Psoas muscle (tissue), 8 donors: ENCODE measurements around the gene CAPNS2. TPM values are rescaled to one million over a fixed set of nuclear protein-coding genes. Genes with fewer than 3 reads are reported as not detected.

Source experiments
- ATAC-seq, 4 donors: fragments of 200-7000 bp; cut with Tn5 transposase; one replicate each; pipeline ENCODE4 v1.9.1; 2020; ENCODE audit warnings: moderate library complexity in 3 of 4, mild to moderate bottlenecking in 2 of 4
- DNase-seq, 2 donors: peaks; one replicate each; pipeline ENCODE4 v3.0.0-alpha.2; 2020
- H3K27ac ChIP-seq: fragments of 200-600 bp; one replicate; pipeline ENCODE4 v1.8.0; 2022
- H3K27me3 ChIP-seq, 3 donors: fragments of 200-600 bp in 1 of 3; one replicate each; pipeline versions ENCODE4 v1.6.1 to v1.8.0; 2013 to 2022; ENCODE audit warnings: low read length in 2 of 3, mild to moderate bottlenecking in 2 of 3, moderate library complexity in 1 of 3; ENCODE audit not compliant: insufficient read depth in 3 of 3
- H3K36me3 ChIP-seq, 2 donors: fragments of 200-600 bp in 1 of 2; one replicate each; pipeline versions ENCODE4 v1.6.1 to v1.8.0; 2013 to 2022; ENCODE audit warnings: low read depth in 1 of 2, mild to moderate bottlenecking in 1 of 2, moderate library complexity in 1 of 2; ENCODE audit not compliant: insufficient read depth in 1 of 2
- H3K4me1 ChIP-seq: fragments of 200-600 bp; one replicate; pipeline ENCODE4 v1.8.0; 2022
- H3K4me3 ChIP-seq: fragments of 200-600 bp; one replicate; pipeline ENCODE4 v1.8.0; 2022; ENCODE audit warnings: mild to moderate bottlenecking
- H3K9me3 ChIP-seq: fragments of 200-600 bp; one replicate; pipeline ENCODE4 v1.8.0; 2022
- CTCF ChIP-seq: fragments of 200-600 bp; IDR thresholded peaks from one replicate; pipeline ENCODE4 v1.8.0; 2022; ENCODE audit warnings: antibody characterized with exemption
- WGBS, 3 donors: extraction: QIAGEN DNeasy Blood & Tissue Kit; methylation state at CpG; one replicate each; pipeline versions ENCODE4 v1.1.6 to v1.1.7; 2013; 5-methylcytosine and 5-hydroxymethylcytosine counted together
- intact Hi-C, 2 donors: fragments of 100-400 bp; cut with DNase I; formaldehyde crosslinking; loops; one replicate each; pipeline versions ENCODE4 v1.11.0 to v1.14.2; 2022
- polyA plus RNA-seq, 3 donors: library from polyadenylated mRNA; stranded (reverse); fragments of 200-250 nt; gene quantifications; one replicate each; pipeline ENCODE4 v1.2.3, GENCODE V29; 2013
- total RNA-seq, 4 donors: library from RNA; stranded (reverse); fragmentation: NEBNext Ultra II Directional in 2 of 4; extraction: Animal tissue kit (Norgen Biotek cat#: 25700) in 2 of 4; gene quantifications; one replicate each; pipeline versions ENCODE4 v1.2.1 to v1.2.4, GENCODE V29; 2021 to 2023
- donor health status: healthy with polysubstance abuse.
- donor health status: DM: no; HTN: no; CAD: no; lungs with moderate emphysema.
- donor health status: Bipolar disorder and iron deficiency.
- donor health status: healthy.
- donor health status: DM: yes; HTN: yes; CAD: no.
- donor health status: DM: no; HTN: no; CAD: no.
- donor health status: DM: no; HTN: no; CAD: no.
- donor health status: DM: yes; HTN: yes; CAD: no.

Gene CAPNS2
- total and polyA plus RNA-seq, 7 donors, result 0.04 to 0.38 TPM; not detected in 5

GRCh38 chr16:55540221-55540620 lies 26.3 kb upstream of the CAPNS2 start:
- WGBS, 3 donors, result 94 to 97% (median 96%) methylated on average over 1 of the region's 1 CpG
- no peaks in the 10 kb centered on the region for H3K36me3 ChIP-seq
- H3K4me3 ChIP-seq, result no peak overlapping the region
- no peak for TF ChIP-seq CTCF
- intact Hi-C loops, result no loop called here
- no peaks in the 10 kb centered on the region for H3K9me3 ChIP-seq
- no peak for DNase-seq
- no peak for ATAC-seq
- no peaks in the 10 kb centered on the region for H3K4me1 ChIP-seq
- no peak overlapping the region for H3K27ac ChIP-seq
- H3K27me3 ChIP-seq, result no peaks in the 10 kb centered on the region

GRCh38 chr16:55542459-55543082 lies 23.9 kb upstream of the CAPNS2 start:
- Histone ChIP-seq H3K4me1 (no peaks in the 10 kb centered on the region), H3K27ac (no peak overlapping the region), H3K4me3 (no peak overlapping the region), H3K9me3 (no peaks in the 10 kb centered on the region), H3K27me3 (no peaks in the 10 kb centered on the region), H3K36me3 (no peaks in the 10 kb centered on the region)
- intact Hi-C loops, result loop anchor here in 1 of 2 donors (2.0 kb wide), 1 partner anchor 80 kb away; no protein-coding TSS in a partner anchor
- no peak for TF ChIP-seq CTCF
- 88 to 100% (median 89%) methylated on average over 1 of the region's 1 CpG for WGBS, 3 donors
- ATAC-seq (peak in 1 of 4 donors; percentile 65), DNase-seq (no peak)

GRCh38 chr16:55543472-55543871 lies 23.0 kb upstream of the CAPNS2 start:
- ATAC-seq (peak in 1 of 4 donors; percentile 66), DNase-seq (no peak)
- H3K36me3 ChIP-seq, result no peaks in the 10 kb centered on the region
- intact Hi-C loops, result loop anchor here in 1 of 2 donors (2.0 kb wide), 1 partner anchor 81 kb away; no protein-coding TSS in a partner anchor
- no peaks in the 10 kb centered on the region for H3K9me3 ChIP-seq
- 15 to 18% (median 15%) methylated on average over 2 of the region's 2 CpGs for whole genome bisulfite sequencing, 3 donors
- H3K4me1 ChIP-seq, result no peaks in the 10 kb centered on the region
- H3K4me3 ChIP-seq, result no peak overlapping the region
- no peak overlapping the region for H3K27ac ChIP-seq
- TF ChIP-seq CTCF, result peak; percentile 53
- H3K27me3 ChIP-seq, result no peaks in the 10 kb centered on the region

GRCh38 chr16:55552621-55553020 lies 13.9 kb upstream of the CAPNS2 start:
- Histone ChIP-seq H3K27ac (no peak overlapping the region), H3K4me3 (no peak overlapping the region), H3K27me3 (no peaks in the 10 kb centered on the region), H3K36me3 (no peaks in the 10 kb centered on the region), H3K9me3 (no peaks in the 10 kb centered on the region), H3K4me1 (no peaks in the 10 kb centered on the region)
- intact Hi-C loops, result no loop called here
- no peak for TF ChIP-seq CTCF
- DNase-seq, result no peak
- ATAC-seq, result peak in 1 of 4 donors; percentile 96

GRCh38 chr16:55555436-55555835 lies 11.0 kb upstream of the CAPNS2 start:
- 66 to 88% (median 81%) methylated on average over 2 of the region's 2 CpGs for WGBS, 3 donors
- ATAC-seq (no peak), DNase-seq (no peak)
- H3K27me3 ChIP-seq, result no peaks in the 10 kb centered on the region
- no peak overlapping the region for H3K27ac ChIP-seq
- intact Hi-C loops, result no loop called here
- H3K36me3 ChIP-seq, result no peaks in the 10 kb centered on the region
- no peaks in the 10 kb centered on the region for H3K9me3 ChIP-seq
- TF ChIP-seq CTCF, result no peak
- H3K4me1 ChIP-seq, result no peaks in the 10 kb centered on the region
- no peak overlapping the region for H3K4me3 ChIP-seq
